HCT116 (cell line): ENCODE results near the gene CCDC9. TPM values are rescaled to one million over a fixed set of nuclear protein-coding genes. Genes with fewer than 3 reads are reported as not detected.

ENCODE experiments used
- ATAC-seq: fragments of 200-7000 bp; cut with Tn5 transposase; 2 replicates; pipeline ENCODE4 v1.9.1; 2020; ENCODE audit warnings: mild to moderate bottlenecking, moderate library complexity
- BruUV-seq: library from RNA; stranded (reverse); fragments of 400-500 nt; replicated peaks from 2 replicates; lab custom pipeline; 2021; lab: Mats Ljungman, UMichigan
- CTCF ChIA-PET: fragments of 300-600 bp; sonication (Branson Sonifier 250); formaldehyde crosslinking; loops from one replicate; lab custom pipeline; 2021; ENCODE audit warnings: antibody characterized with exemption; lab: Charles Lee
- POLR2A ChIA-PET: fragments of 300-600, 350-600 bp; sonication (Branson Sonifier 250); formaldehyde crosslinking; loops from one replicate; lab custom pipeline; 2021; ENCODE audit warnings: antibody characterized with exemption; lab: Charles Lee
- RAD21 ChIA-PET, 2 experiments: fragments of 300-600 bp; sonication (Branson Sonifier 250); formaldehyde crosslinking; loops; one replicate each; lab custom pipeline; 2023; ENCODE audit warnings: low total read pairs in 2 of 2; ENCODE audit not compliant: uncharacterized antibody in 2 of 2, unreplicated experiment in 2 of 2, low non-redundant PET in 1 of 2; lab: Charles Lee
- DNase-seq: peaks from one replicate; pipeline ENCODE4 v3.0.0-alpha.2; 2010; ENCODE audit warnings: low read depth, low spot score
- H2AFZ ChIP-seq: fragments of 200-600 bp; shearing (Covaris generic), sonication (generic); 2 replicates; pipeline ENCODE4 v1.6.1; 2017; ENCODE audit warnings: low read depth, mixed run types, mixed read lengths, antibody characterized with exemption, low read length; ENCODE audit not compliant: poor library complexity, severe bottlenecking
- H3K27ac ChIP-seq: 2 replicates; pipeline ENCODE4 v1.5.1; 2012; ENCODE audit warnings: low read depth, low read length
- H3K27me3 ChIP-seq: fragments of 200-600 bp; sonication (generic); 2 replicates; pipeline ENCODE4 v1.6.1; 2016; ENCODE audit warnings: mixed run types, low read length, mixed read lengths; ENCODE audit not compliant: insufficient read depth
- H3K36me3 ChIP-seq, 2 experiments: fragments of 200-500 bp in 1 of 2; fragments of 200-600 bp in 1 of 2; sonication (Bioruptor generic) in 1 of 2; sonication (generic) in 1 of 2; 2 replicates each; pipeline versions ENCODE4 v1.5.1 to v1.6.1; 2014 to 2016; ENCODE audit warnings: low read length in 2 of 2, inconsistent platforms in 1 of 2, mixed read lengths in 1 of 2, mixed run types in 1 of 2; ENCODE audit not compliant: insufficient read depth in 2 of 2, control insufficient read depth in 1 of 2
- H3K4me1 ChIP-seq, 2 experiments: fragments of 200-600 bp in 1 of 2; sonication (generic) in 1 of 2; 2 replicates each; pipeline versions ENCODE4 v1.5.1 to v1.6.1; 2012 to 2017; ENCODE audit warnings: low read length in 2 of 2, inconsistent platforms in 1 of 2, mild to moderate bottlenecking in 1 of 2, mixed read lengths in 1 of 2, mixed run types in 1 of 2, moderate library complexity in 1 of 2; ENCODE audit not compliant: insufficient read depth in 2 of 2, control insufficient read depth in 1 of 2
- H3K4me2 ChIP-seq: fragments of 200-600 bp; sonication (generic); 2 replicates; pipeline ENCODE4 v1.6.1; 2017; ENCODE audit warnings: mixed run types, low read length, mixed read lengths
- H3K4me3 ChIP-seq, 2 experiments: fragments of 200-600 bp in 1 of 2; sonication (generic) in 1 of 2; replicated peaks in 1 of 2; 2 replicates each; pipeline ENCODE4 v1.5.1; 2011 to 2016; ENCODE audit warnings: low read length in 2 of 2, control low read depth in 1 of 2, low read depth in 1 of 2, mild to moderate bottlenecking in 1 of 2, mixed read lengths in 1 of 2, mixed run types in 1 of 2
- H3K79me2 ChIP-seq: fragments of 200-600 bp; sonication (generic); 2 replicates; pipeline ENCODE4 v1.6.1; 2017; ENCODE audit warnings: mild to moderate bottlenecking, mixed run types, low read length, moderate library complexity, mixed read lengths; ENCODE audit not compliant: insufficient read depth
- H3K9ac ChIP-seq: fragments of 200-600 bp; sonication (generic); 2 replicates; pipeline ENCODE4 v1.6.1; 2016; ENCODE audit warnings: low read length, mixed read lengths
- H3K9me2 ChIP-seq: fragments of 200-600 bp; sonication (generic), shearing (Covaris generic); 2 replicates; pipeline ENCODE4 v1.6.1; 2017; ENCODE audit warnings: mixed run types, mild to moderate bottlenecking, moderate library complexity; ENCODE audit not compliant: insufficient read depth
- H3K9me3 ChIP-seq, 2 experiments: fragments of 200-500 bp in 1 of 2; fragments of 200-600 bp in 1 of 2; sonication (Bioruptor generic) in 1 of 2; sonication (generic) in 1 of 2; 2 replicates each; pipeline ENCODE4 v1.6.1; 2014 to 2017; ENCODE audit warnings: low read length in 2 of 2, mixed read lengths in 2 of 2, inconsistent platforms in 1 of 2, low read depth in 1 of 2, mild to moderate bottlenecking in 1 of 2, mixed run types in 1 of 2, moderate library complexity in 1 of 2; ENCODE audit not compliant: control insufficient read depth in 1 of 2, insufficient read depth in 1 of 2
- H4K20me1 ChIP-seq: fragments of 200-600 bp; sonication (generic), shearing (Covaris generic); 2 replicates; pipeline ENCODE4 v1.6.1; 2017; ENCODE audit warnings: mixed run types, mild to moderate bottlenecking, moderate library complexity; ENCODE audit not compliant: insufficient read depth
- CEBPB ChIP-seq: IDR thresholded peaks from 2 replicates; pipeline ENCODE4 v1.6.1; 2012; ENCODE audit warnings: low read depth
- CTCF ChIP-seq, 3 experiments: fragments of 200-600 bp in 1 of 3; sonication (generic) in 1 of 3; IDR thresholded peaks in 2 of 3; conservative IDR thresholded peaks in 1 of 3; 2 replicates each; pipeline ENCODE4 v1.5.1; 2012 to 2017; ENCODE audit warnings: low read depth in 2 of 3, low read length in 2 of 3, antibody characterized with exemption in 1 of 3, borderline replicate concordance in 1 of 3, control low read depth in 1 of 3, mild to moderate bottlenecking in 1 of 3, mixed read lengths in 1 of 3, mixed run types in 1 of 3, moderate library complexity in 1 of 3; ENCODE audit not compliant: insufficient read depth in 1 of 3
- EGR1 ChIP-seq: IDR thresholded peaks from 2 replicates; pipeline ENCODE4 v1.6.1; 2012; ENCODE audit warnings: low read depth
- EZH2phosphoT487 ChIP-seq: fragments of 200-600 bp; IDR thresholded peaks from 2 replicates; pipeline ENCODE4 v1.6.1; 2018; ENCODE audit warnings: antibody characterized with exemption, borderline replicate concordance
- JUND ChIP-seq: IDR thresholded peaks from 2 replicates; pipeline ENCODE4 v1.6.1; 2012
- POLR2A ChIP-seq: IDR thresholded peaks from 2 replicates; pipeline ENCODE4 v1.7.0; 2011; ENCODE audit warnings: borderline replicate concordance; ENCODE audit not compliant: insufficient read depth, insufficient read length; ENCODE audit errors: extremely low read depth
- POLR2AphosphoS5 ChIP-seq: IDR thresholded peaks from 2 replicates; pipeline ENCODE4 v1.6.1; 2011; ENCODE audit warnings: mild to moderate bottlenecking, low read depth, low read length, moderate library complexity
- SIN3A ChIP-seq: IDR thresholded peaks from 2 replicates; pipeline ENCODE4 v1.6.1; 2012; ENCODE audit warnings: low read depth
- SP1 ChIP-seq: IDR thresholded peaks from 2 replicates; pipeline ENCODE4 v1.6.1; 2012; ENCODE audit warnings: low read depth
- TCF7L2 ChIP-seq: IDR thresholded peaks from 2 replicates; pipeline ENCODE4 v1.7.0; 2011; ENCODE audit warnings: borderline replicate concordance, inconsistent platforms; ENCODE audit not compliant: insufficient read depth, insufficient read length; ENCODE audit errors: extremely low read depth
- YY1 ChIP-seq: IDR thresholded peaks from 2 replicates; pipeline ENCODE4 v1.6.1; 2011; ENCODE audit warnings: low read length, low read depth, moderate library complexity, mild to moderate bottlenecking; ENCODE audit not compliant: insufficient replicate concordance; ENCODE audit errors: extremely low read depth
- ZBTB33 ChIP-seq: IDR thresholded peaks from 2 replicates; pipeline ENCODE4 v1.6.1; 2011; ENCODE audit warnings: mild to moderate bottlenecking, low read length, moderate library complexity; ENCODE audit not compliant: insufficient replicate concordance; ENCODE audit errors: extremely low read depth
- ZFX ChIP-seq: fragments of 450-650 bp; IDR thresholded peaks from 2 replicates; pipeline ENCODE4 v1.6.1; 2017
- intact Hi-C: fragments of 100-400 bp; cut with micrococcal nuclease; formaldehyde crosslinking; loops from 2 replicates; pipeline ENCODE4 v1.10.0; 2022
- total RNA-seq: library from RNA; stranded (reverse); gene quantifications from one replicate; pipeline ENCODE4 v1.2.1, GENCODE V29; 2021; ENCODE audit not compliant: unreplicated experiment

The CCDC9 gene
- total RNA-seq, 1 experiment from 2014 or later, result 40.6 TPM

GRCh38 chr19:47221890-47222289, 34.4 kb upstream of the CCDC9 start:
- Histone ChIP-seq H3K9ac (no peak overlapping the region), H3K4me3 (no peak overlapping the region), H3K9me3 (no peaks in the 10 kb centered on the region), H3K27me3 (no peaks in the 10 kb centered on the region), H4K20me1 (no peaks in the 10 kb centered on the region), H3K4me2 (no peak overlapping the region), H3K36me3 (peaks cover 4 to 6% of the 10 kb centered on the region in 2 experiments; a peak in 1 of 4 replicates)
- no peak for DNase-seq
- RAD21 ChIA-PET, result no interaction called here
- POLR2A ChIA-PET, result no interaction called here
- TF ChIP-seq ZFX (no peak), POLR2AphosphoS5 (no peak), YY1 (no peak), EZH2phosphoT487 (no peak), JUND (no peak), EGR1 (no peak), SIN3A (no peak), POLR2A (no peak), CTCF (IDR thresholded peaks at IDR 0.05 in 2 of 3, conservative IDR thresholded peaks at IDR 0.05 in 1 of 3; ENCODE audit: borderline replicate concordance in 1 of 3, insufficient read depth in 1 of 3, low read depth in 2 of 3, low read length in 2 of 3) (no peak), TCF7L2 (no peak), SP1 (no peak), ZBTB33 (no peak), CEBPB (no peak)
- TF ChIP-seq, all 23 proteins: peak for 0
- intact Hi-C loops, result no loop called here
- Histone ChIP-seq H3K79me2 (no peaks in the 10 kb centered on the region), H3K9me2 (no peaks in the 10 kb centered on the region), H3K4me1 (peaks cover 7 to 16% of the 10 kb centered on the region in 2 experiments), H2AFZ (no peak overlapping the region), H3K27ac (no peak overlapping the region)
- BruUV-seq, result no TSS peak
- ATAC-seq, result no peak
- CTCF ChIA-PET, result no interaction called here
